Esophagus squamous epithelium (tissue), 4 donors: ENCODE data around the gene SEMA6D.

Experiments used
- CTCF ChIP-seq, 6 experiments: fragments of 450-650 bp in 4 of 6; fragments of 200-600 bp in 2 of 6; sonication (generic) in 2 of 6; IDR thresholded peaks; one replicate each; pipeline ENCODE4 v1.5.1; 2016 to 2019; ENCODE audit warnings: antibody characterized with exemption in 6 of 6, mild to moderate bottlenecking in 4 of 6, moderate library complexity in 4 of 6
- POLR2A ChIP-seq, 4 donors: fragments of 450-650 bp; IDR thresholded peaks; one replicate each; pipeline ENCODE4 v1.6.1; 2017; ENCODE audit warnings: antibody characterized with exemption in 4 of 4, mild to moderate bottlenecking in 4 of 4, moderate library complexity in 3 of 4

DNA sequence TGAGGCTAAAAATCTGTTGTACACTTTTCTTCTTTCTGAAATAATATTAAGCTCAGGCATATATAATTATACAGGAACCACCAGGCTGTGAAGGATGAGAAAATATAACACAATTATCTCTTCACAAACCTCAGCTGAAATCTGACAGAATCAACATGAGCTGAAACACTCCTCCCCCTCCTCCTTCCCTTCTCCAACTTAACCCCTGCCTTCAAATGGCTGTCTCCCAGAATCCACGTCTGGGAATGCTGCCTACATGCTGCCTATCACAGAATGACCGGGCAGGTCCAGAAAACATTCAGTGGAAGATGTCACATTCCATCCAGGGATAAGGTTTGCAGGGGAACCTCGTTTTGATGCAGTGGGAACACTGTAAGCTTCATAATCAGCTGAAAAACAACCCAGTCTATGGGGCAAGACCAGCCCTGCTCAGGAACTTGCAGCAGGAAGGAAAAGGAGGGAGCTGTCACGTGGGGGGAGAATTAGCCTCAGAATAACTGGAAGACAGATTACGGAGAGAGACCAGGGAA lies 44.0 kb upstream of the SEMA6D start:
- TF ChIP-seq CTCF (IDR thresholded peaks at IDR 0.05) (no peak), POLR2A (IDR thresholded peaks at IDR 0.05) (no peak)
